ENCODE results near the gene GLB1L2. TPM values are rescaled to one million over a fixed set of nuclear protein-coding genes. Genes with fewer than 3 reads are reported as not detected.

The GLB1L2 gene
- total RNA-seq, 3 donors from 2014 or later = 21.5 to 27.9 (median 26.9) TPM

DNA sequence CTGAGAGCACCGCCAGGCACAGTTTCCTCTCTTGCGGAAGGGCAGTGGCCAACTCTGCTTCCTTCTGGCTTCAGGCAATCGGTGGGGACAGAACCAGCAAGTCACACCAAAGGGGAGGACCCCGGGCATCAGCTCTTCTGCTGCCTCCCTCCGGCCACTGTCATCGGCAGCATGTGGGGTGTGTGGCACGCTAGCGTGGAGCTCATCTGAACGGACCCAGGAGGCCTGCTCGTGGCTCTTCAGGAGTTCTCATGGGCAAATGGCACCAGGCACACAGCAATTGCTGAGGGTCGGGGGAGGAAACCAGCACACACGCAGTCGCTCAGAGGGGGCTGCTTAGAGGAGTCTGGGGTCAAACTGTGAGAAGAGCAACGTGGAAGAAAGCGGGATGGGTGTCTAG lies 53.4 kb downstream of the GLB1L2 start:
- no peak overlapping the region for H3K4me3 ChIP-seq
- no peaks in the 10 kb centered on the region for H3K4me1 ChIP-seq (ENCODE audit: low read depth)
- TF ChIP-seq, protein P1, sequence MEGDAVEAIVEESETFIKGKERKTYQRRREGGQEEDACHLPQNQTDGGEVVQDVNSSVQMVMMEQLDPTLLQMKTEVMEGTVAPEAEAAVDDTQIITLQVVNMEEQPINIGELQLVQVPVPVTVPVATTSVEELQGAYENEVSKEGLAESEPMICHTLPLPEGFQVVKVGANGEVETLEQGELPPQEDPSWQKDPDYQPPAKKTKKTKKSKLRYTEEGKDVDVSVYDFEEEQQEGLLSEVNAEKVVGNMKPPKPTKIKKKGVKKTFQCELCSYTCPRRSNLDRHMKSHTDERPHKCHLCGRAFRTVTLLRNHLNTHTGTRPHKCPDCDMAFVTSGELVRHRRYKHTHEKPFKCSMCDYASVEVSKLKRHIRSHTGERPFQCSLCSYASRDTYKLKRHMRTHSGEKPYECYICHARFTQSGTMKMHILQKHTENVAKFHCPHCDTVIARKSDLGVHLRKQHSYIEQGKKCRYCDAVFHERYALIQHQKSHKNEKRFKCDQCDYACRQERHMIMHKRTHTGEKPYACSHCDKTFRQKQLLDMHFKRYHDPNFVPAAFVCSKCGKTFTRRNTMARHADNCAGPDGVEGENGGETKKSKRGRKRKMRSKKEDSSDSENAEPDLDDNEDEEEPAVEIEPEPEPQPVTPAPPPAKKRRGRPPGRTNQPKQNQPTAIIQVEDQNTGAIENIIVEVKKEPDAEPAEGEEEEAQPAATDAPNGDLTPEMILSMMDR (IDR thresholded peaks at IDR 0.05) = no peak
- intact Hi-C loops (cut with DNase I, micrococcal nuclease) = no loop called here
- H3K9me3 ChIP-seq = no peaks in the 10 kb centered on the region
- no peaks in the 10 kb centered on the region for H3K36me3 ChIP-seq (ENCODE audit: low read depth)
- no peak for DNase-seq
- ATAC-seq = no peak

DNA sequence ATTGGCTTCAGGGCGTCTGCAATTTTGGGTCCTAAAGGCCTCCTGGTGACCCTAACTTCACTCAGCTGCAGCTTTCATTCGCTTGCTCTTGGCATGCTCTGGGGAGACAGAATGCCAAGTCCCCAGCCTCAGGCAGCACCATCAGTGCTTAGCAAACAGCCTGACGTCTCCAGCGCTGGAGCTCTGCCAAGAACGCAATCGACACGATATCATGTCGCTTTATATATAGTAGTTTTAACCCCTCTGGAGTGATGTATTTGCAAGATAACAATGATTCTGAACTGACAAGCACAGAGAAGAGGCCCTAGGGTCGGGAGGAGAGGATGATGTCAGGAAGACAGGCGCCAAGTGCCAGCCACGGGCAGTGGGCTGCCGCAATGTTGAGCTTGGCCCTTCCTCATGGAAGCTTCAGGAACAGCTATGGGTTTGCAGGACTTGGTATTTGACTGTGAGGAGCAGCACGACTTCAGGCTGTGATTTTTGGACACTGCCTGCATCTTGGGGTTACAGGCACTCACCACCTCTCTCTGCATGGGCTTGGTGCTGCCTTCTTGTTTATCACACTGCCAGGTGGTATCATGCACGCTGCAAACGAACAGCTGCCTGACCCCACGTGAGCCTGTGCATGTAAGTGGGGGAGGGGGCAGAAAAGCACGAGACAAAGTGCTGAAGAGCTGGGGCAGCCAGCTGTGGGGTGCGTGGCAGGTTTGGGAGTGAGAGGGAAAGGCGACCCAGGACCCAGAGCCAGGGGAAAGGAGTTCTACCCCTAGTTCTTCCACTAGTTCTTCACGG lies 54.2 kb downstream of the GLB1L2 start:
- Histone ChIP-seq H3K4me3 (no peak overlapping the region), H3K4me1 (ENCODE audit: low read depth) (no peaks in the 10 kb centered on the region), H3K9me3 (no peaks in the 10 kb centered on the region), H3K36me3 (ENCODE audit: low read depth) (no peaks in the 10 kb centered on the region)
- DNase-seq = no peak
- intact Hi-C loops (cut with DNase I, micrococcal nuclease) = no loop called here
- ATAC-seq = no peak
- TF ChIP-seq, protein P1 (IDR thresholded peaks at IDR 0.05) = no peak

DNA sequence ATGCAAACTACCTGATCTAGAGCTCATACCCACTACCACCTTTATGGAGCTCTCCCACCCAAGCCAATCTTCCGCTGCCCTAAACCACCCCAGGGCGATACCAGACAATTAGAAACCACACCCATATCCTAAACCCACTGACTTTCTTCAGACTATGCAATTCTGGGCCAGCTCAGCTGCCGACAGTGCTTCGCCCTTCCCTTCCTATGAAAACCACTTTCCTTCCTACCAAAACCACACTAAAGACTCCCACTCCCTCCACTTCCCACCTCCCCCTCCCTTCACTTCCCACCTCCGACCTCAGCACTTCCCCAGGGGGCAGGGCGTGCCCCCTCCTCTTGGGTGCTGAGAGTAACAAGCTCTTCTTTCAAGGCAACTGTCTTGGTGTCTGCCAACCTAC lies 55.2 kb downstream of the GLB1L2 start:
- intact Hi-C loops (cut with DNase I, micrococcal nuclease) = no loop called here
- DNase-seq (no peak), ATAC-seq (no peak)
- Histone ChIP-seq H3K4me1 (ENCODE audit: low read depth) (no peaks in the 10 kb centered on the region), H3K9me3 (no peaks in the 10 kb centered on the region), H3K4me3 (no peak overlapping the region), H3K36me3 (ENCODE audit: low read depth) (no peaks in the 10 kb centered on the region)
- TF ChIP-seq, protein P1 (IDR thresholded peaks at IDR 0.05) = no peak

DNA sequence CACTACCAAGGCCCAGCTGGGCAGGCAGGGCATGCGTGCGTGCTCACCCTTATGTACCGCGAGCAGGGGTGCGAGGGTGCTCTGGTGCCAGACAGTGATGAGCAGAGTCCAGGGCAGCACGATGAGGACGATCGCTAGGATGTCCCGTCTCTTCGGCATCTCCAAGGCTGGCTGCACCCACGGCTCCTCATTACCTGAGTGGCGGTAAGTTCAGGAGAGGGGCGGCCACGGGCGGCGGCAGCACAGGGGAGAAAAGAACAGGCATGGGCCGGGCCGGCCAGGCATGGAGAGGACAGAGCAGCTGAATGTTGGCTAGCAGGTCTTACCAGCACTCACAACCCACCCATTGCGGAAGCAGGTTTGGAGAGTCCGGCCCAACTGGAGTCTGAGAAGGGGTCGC lies 55.7 kb downstream of the GLB1L2 start:
- Histone ChIP-seq H3K36me3 (ENCODE audit: low read depth) (no peaks in the 10 kb centered on the region), H3K9me3 (no peaks in the 10 kb centered on the region), H3K4me3 (no peak overlapping the region), H3K4me1 (ENCODE audit: low read depth) (no peaks in the 10 kb centered on the region)
- no peak for DNase-seq
- TF ChIP-seq, protein P1 (IDR thresholded peaks at IDR 0.05) = no peak
- ATAC-seq = no peak
- intact Hi-C loops (cut with DNase I, micrococcal nuclease) = no loop called here

DNA sequence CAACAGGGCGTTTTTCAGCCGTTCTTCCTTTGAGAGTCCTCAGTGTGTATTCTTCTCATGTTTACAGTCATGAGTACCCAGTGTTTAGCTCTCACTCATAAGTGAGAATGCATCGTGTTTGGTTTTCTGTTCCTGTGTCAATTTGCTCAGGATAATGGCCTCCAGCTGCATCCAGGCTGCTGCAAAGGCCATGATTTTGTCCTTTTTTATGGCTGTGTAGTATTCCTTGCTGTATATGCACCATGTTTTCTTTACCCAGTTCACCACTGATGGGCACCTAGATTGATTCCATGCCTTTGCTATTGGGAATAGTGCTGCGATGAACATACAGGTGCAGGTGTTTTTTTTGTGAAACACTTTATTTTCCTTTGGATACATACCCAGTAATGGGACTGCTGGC lies 56.8 kb downstream of the GLB1L2 start:
- H3K4me1 ChIP-seq (ENCODE audit: low read depth) = no peaks in the 10 kb centered on the region
- no peak for DNase-seq
- H3K36me3 ChIP-seq (ENCODE audit: low read depth) = no peaks in the 10 kb centered on the region
- no peak overlapping the region for H3K4me3 ChIP-seq
- intact Hi-C loops (cut with DNase I, micrococcal nuclease) = no loop called here
- ATAC-seq = no peak
- no peaks in the 10 kb centered on the region for H3K9me3 ChIP-seq
- TF ChIP-seq, protein P1 (IDR thresholded peaks at IDR 0.05) = no peak
